CD14-positive monocyte (primary cell): ENCODE data around the gene HYLS1. TPM values are rescaled to one million over a fixed set of nuclear protein-coding genes. Genes with fewer than 3 reads are reported as not detected.

Source experiments
- DNase-seq, 3 donors: peaks; one replicate each; pipeline ENCODE4 v3.0.0-alpha.2; 2011 to 2022
- H2AFZ ChIP-seq: 2 replicates; pipeline ENCODE4 v1.6.0; 2012; ENCODE audit warnings: mild to moderate bottlenecking, low read depth, low read length, inconsistent platforms; ENCODE audit not compliant: insufficient read depth, poor library complexity, severe bottlenecking
- H3K27ac ChIP-seq, 2 donors: 1 replicate in 1 of 2; 2 replicates in 1 of 2; pipeline ENCODE4 v1.5.1; 2012 to 2013; ENCODE audit warnings: low read length in 2 of 2, control low read depth in 1 of 2, inconsistent platforms in 1 of 2, low read depth in 1 of 2, mild to moderate bottlenecking in 1 of 2
- H3K27me3 ChIP-seq, 2 donors: one replicate each; pipeline versions ENCODE4 v1.6.0 to v1.6.1; 2011 to 2013; ENCODE audit warnings: low read length in 2 of 2; ENCODE audit not compliant: control insufficient read depth in 2 of 2, insufficient read depth in 2 of 2
- H3K36me3 ChIP-seq, 2 donors: replicated peaks in 1 of 2; 1 replicate in 1 of 2; 2 replicates in 1 of 2; pipeline versions ENCODE4 v1.5.1 to v1.6.1; 2012 to 2013; ENCODE audit warnings: low read length in 2 of 2, control low read depth in 1 of 2, inconsistent platforms in 1 of 2, mild to moderate bottlenecking in 1 of 2; ENCODE audit not compliant: insufficient read depth in 2 of 2, control insufficient read depth in 1 of 2
- H3K4me1 ChIP-seq, 2 donors: 1 replicate in 1 of 2; 2 replicates in 1 of 2; pipeline versions ENCODE4 v1.5.1 to v1.6.1; 2012 to 2013; ENCODE audit warnings: low read length in 2 of 2, control low read depth in 1 of 2, inconsistent platforms in 1 of 2, mild to moderate bottlenecking in 1 of 2, moderate library complexity in 1 of 2; ENCODE audit not compliant: insufficient read depth in 2 of 2, control insufficient read depth in 1 of 2
- H3K4me2 ChIP-seq: replicated peaks from 2 replicates; pipeline ENCODE3; 2012; ENCODE audit warnings: low read length, moderate library complexity, mild to moderate bottlenecking; ENCODE audit not compliant: poor library complexity, severe bottlenecking; ENCODE audit errors: extremely low read depth
- H3K4me3 ChIP-seq, 3 experiments: fragments of 200-600 bp in 1 of 3; sonication (generic) in 1 of 3; replicated peaks in 1 of 3; 1 replicate in 2 of 3; 2 replicates in 1 of 3; pipeline ENCODE4 v1.5.1; 2011 to 2013; ENCODE audit warnings: low read length in 3 of 3, mild to moderate bottlenecking in 3 of 3, control low read depth in 2 of 3, low read depth in 2 of 3, inconsistent platforms in 1 of 3, moderate library complexity in 1 of 3
- H3K79me2 ChIP-seq: 2 replicates; pipeline ENCODE4 v1.6.0; 2012; ENCODE audit warnings: mild to moderate bottlenecking, control low read depth, inconsistent platforms, low read length, moderate library complexity; ENCODE audit not compliant: insufficient read depth
- H3K9ac ChIP-seq: 2 replicates; pipeline ENCODE4 v1.6.0; 2017; ENCODE audit warnings: low read length, mild to moderate bottlenecking; ENCODE audit not compliant: insufficient read depth, poor library complexity, severe bottlenecking
- H3K9me3 ChIP-seq, 2 donors: replicated peaks in 1 of 2; 1 replicate in 1 of 2; 2 replicates in 1 of 2; pipeline versions ENCODE4 v1.5.1 to v1.6.1; 2012 to 2013; ENCODE audit warnings: low read length in 2 of 2, control low read depth in 1 of 2; ENCODE audit not compliant: control insufficient read depth in 1 of 2, insufficient read depth in 1 of 2
- H4K20me1 ChIP-seq: 2 replicates; pipeline ENCODE4 v1.6.0; 2012; ENCODE audit warnings: mild to moderate bottlenecking, low read length, control low read depth, moderate library complexity; ENCODE audit not compliant: insufficient read depth
- H3K27ac Mint-ChIP-seq, 7 donors: one replicate each; pipeline ENCODE4 v1.8.0; 2020; ENCODE audit warnings: mild to moderate bottlenecking in 7 of 7, mixed read lengths in 7 of 7, moderate library complexity in 6 of 7, inconsistent platforms in 2 of 7
- H3K27me3 Mint-ChIP-seq, 3 donors: one replicate each; pipeline ENCODE4 v1.8.0; 2021 to 2022; ENCODE audit warnings: low read depth in 3 of 3, mild to moderate bottlenecking in 3 of 3, mixed read lengths in 3 of 3, moderate library complexity in 3 of 3, inconsistent platforms in 1 of 3
- H3K36me3 Mint-ChIP-seq, 2 donors: one replicate each; pipeline ENCODE4 v1.8.0; 2020; ENCODE audit warnings: mixed read lengths in 2 of 2, inconsistent platforms in 1 of 2, mild to moderate bottlenecking in 1 of 2
- H3K4me1 Mint-ChIP-seq: one replicate; pipeline ENCODE4 v1.8.0; 2020; ENCODE audit warnings: mild to moderate bottlenecking, mixed read lengths
- H3K4me3 Mint-ChIP-seq, 2 donors: one replicate each; pipeline ENCODE4 v1.8.0; 2020; ENCODE audit warnings: mild to moderate bottlenecking in 2 of 2, mixed read lengths in 2 of 2, moderate library complexity in 1 of 2
- H3K9me3 Mint-ChIP-seq, 7 donors: one replicate each; pipeline ENCODE4 v1.8.0; 2020 to 2022; ENCODE audit warnings: mixed read lengths in 7 of 7, mild to moderate bottlenecking in 6 of 7, moderate library complexity in 6 of 7, inconsistent platforms in 2 of 7
- WGBS: methylation state at CpG from one replicate; pipeline ENCODE4 v1.1.5; 2013; ENCODE audit warnings: missing lambda C conversion rate; ENCODE audit not compliant: insufficient coverage; 5-methylcytosine and 5-hydroxymethylcytosine counted together
- intact Hi-C, 2 donors: fragments of 100-400 bp; cut with micrococcal nuclease; formaldehyde crosslinking; loops; one replicate each; pipeline versions ENCODE4 v1.15.0 to v1.15.1; 2023
- polyA plus RNA-seq, 3 donors: library from polyadenylated mRNA; depleted of rRNA in 1 of 3; unstranded in 2 of 3; stranded (reverse) in 1 of 3; fragments of 300-500 nt in 2 of 3; fragments of >200 nt in 1 of 3; fragmentation: Illumina TruSeq in 2 of 3; gene quantifications; 1 replicate in 2 of 3; 2 replicates in 1 of 3; pipeline ENCODE4 v1.2.3, GENCODE V29; 2012 to 2021
- TF ChIP-seq, protein P1 (sequence below): fragments of 200-600 bp; IDR thresholded peaks from one replicate; pipeline ENCODE4 v1.8.0; 2022; ENCODE audit warnings: antibody characterized with exemption, mild to moderate bottlenecking

HYLS1 gene
- polyA plus RNA-seq, 3 donors, result 0.61 to 2.6 (median 2.0) TPM

DNA sequence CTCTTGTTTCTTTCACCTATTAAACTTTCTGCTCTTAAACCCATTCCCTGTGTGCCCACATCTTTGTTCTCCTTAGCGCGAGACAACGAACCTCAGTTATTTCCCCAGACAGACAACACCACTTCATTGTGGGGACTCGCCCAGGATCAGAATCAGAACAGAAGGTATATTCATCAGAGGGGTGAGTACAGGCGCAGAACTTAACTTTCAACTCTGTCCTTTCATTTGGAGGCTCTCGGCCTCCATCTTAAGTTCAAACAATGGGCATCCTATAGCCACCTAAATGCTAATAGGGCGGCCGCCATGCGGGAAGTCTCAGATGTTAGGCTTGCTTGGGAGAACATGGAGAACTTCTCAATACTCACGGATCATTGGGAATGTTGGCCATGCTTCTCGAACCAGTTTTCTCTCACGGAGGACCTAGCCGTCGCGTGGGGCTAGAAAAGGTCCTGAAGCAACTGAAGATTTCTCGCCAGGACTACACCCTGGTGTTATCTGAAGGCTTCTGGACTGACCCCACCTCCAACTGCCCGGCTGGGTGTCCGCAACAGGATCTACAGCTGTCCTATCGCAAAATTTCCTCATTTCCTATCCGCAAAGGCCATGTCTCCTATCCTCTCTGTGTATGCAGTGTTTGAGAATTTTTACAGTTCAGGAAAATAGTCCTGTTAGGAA lies 13.4 kb upstream of the HYLS1 start:
- H3K9ac ChIP-seq, result no peak overlapping the region
- H3K4me1 Mint-ChIP-seq, result peaks cover 1% of the 10 kb centered on the region
- TF ChIP-seq, protein P1, sequence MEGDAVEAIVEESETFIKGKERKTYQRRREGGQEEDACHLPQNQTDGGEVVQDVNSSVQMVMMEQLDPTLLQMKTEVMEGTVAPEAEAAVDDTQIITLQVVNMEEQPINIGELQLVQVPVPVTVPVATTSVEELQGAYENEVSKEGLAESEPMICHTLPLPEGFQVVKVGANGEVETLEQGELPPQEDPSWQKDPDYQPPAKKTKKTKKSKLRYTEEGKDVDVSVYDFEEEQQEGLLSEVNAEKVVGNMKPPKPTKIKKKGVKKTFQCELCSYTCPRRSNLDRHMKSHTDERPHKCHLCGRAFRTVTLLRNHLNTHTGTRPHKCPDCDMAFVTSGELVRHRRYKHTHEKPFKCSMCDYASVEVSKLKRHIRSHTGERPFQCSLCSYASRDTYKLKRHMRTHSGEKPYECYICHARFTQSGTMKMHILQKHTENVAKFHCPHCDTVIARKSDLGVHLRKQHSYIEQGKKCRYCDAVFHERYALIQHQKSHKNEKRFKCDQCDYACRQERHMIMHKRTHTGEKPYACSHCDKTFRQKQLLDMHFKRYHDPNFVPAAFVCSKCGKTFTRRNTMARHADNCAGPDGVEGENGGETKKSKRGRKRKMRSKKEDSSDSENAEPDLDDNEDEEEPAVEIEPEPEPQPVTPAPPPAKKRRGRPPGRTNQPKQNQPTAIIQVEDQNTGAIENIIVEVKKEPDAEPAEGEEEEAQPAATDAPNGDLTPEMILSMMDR, result no peak
- H3K27me3 ChIP-seq, result no peaks in the 10 kb centered on the region
- no peaks in the 10 kb centered on the region for H3K36me3 Mint-ChIP-seq
- no peak overlapping the region for H3K4me3 ChIP-seq
- peaks cover 9% of the 10 kb centered on the region in 2 donors for H3K9me3 ChIP-seq
- no peak for DNase-seq
- no peak overlapping the region for H2AFZ ChIP-seq
- H3K4me3 Mint-ChIP-seq, result no peak overlapping the region
- 90% methylated on average over 2 of the region's 20 CpGs for WGBS
- H3K4me2 ChIP-seq, result no peak overlapping the region
- no peaks in the 10 kb centered on the region for H4K20me1 ChIP-seq
- no peak overlapping the region for H3K27ac ChIP-seq
- no peak overlapping the region for H3K27ac Mint-ChIP-seq
- intact Hi-C loops, result no loop called here
- no peaks in the 10 kb centered on the region for H3K4me1 ChIP-seq
- H3K9me3 Mint-ChIP-seq, result peaks cover 9 to 20% (median 11%) of the 10 kb centered on the region in 7 donors
- H3K79me2 ChIP-seq, result no peaks in the 10 kb centered on the region
- H3K36me3 ChIP-seq, result no peaks in the 10 kb centered on the region
- peaks cover under 1 to 12% (median 4%) of the 10 kb centered on the region in 3 donors for H3K27me3 Mint-ChIP-seq

DNA sequence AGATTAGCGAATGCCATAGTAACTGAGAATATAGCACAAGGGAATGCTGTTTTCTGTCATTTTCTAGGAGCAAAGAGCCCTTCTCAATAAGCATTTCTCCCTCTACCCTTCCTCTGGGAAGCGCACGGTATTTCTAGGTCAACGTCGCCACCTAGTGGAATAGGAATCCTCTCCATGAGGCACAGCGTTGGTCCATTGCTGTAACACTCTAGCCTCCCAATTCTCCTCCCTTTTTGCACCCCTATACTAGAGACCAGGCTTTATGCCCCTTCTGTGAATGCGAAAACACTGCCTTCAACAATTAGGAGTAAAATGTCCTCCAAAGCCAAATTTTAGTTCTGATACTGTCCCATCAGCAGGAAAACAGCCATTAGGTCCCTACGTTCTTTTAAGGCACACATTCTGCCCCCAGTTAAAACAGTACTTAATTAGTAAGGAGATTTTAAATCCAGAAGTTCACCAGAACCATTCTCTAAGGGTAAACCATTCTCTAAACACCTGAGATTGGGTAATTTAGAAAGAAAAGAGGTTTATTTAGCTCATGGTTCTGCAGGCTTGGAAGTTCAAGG lies 12.8 kb upstream of the HYLS1 start:
- H3K36me3 ChIP-seq, result no peaks in the 10 kb centered on the region
- H3K4me2 ChIP-seq, result no peak overlapping the region
- H3K9ac ChIP-seq, result no peak overlapping the region
- H3K27ac ChIP-seq, result no peak overlapping the region
- H4K20me1 ChIP-seq, result no peaks in the 10 kb centered on the region
- H3K9me3 ChIP-seq, result peaks cover 9% of the 10 kb centered on the region in 2 donors
- DNase-seq, result peak; percentile 11 to 44 (median 39)
- Mint-ChIP-seq H3K4me1 (peaks cover 1% of the 10 kb centered on the region), H3K9me3 (peaks cover 9 to 20% (median 11%) of the 10 kb centered on the region in 7 donors), H3K36me3 (no peaks in the 10 kb centered on the region), H3K27ac (no peak overlapping the region), H3K4me3 (no peak overlapping the region), H3K27me3 (peaks cover 2 to 13% (median 4%) of the 10 kb centered on the region in 3 donors)
- no peaks in the 10 kb centered on the region for H3K4me1 ChIP-seq
- TF ChIP-seq, protein P1, result peak; percentile 82
- intact Hi-C loops, result no loop called here
- H3K4me3 ChIP-seq, result no peak overlapping the region
- no peak overlapping the region for H2AFZ ChIP-seq
- 0% methylated on average over 3 of the region's 8 CpGs for WGBS
- H3K27me3 ChIP-seq, result peaks cover 0 to 2% of the 10 kb centered on the region in 2 donors
- no peaks in the 10 kb centered on the region for H3K79me2 ChIP-seq
